GM12872 (cell line): Measurements from ENCODE around the gene ITGA7.

Experiments used
- CTCF ChIP-seq: IDR thresholded peaks from 3 replicates; pipeline ENCODE4 v1.5.1; 2011; ENCODE audit warnings: low read depth, mild to moderate bottlenecking, low read length, moderate library complexity; ENCODE audit not compliant: insufficient read depth

Gene ITGA7

GRCh38 chr12:55744340-55745030 lies 36.8 kb upstream of the ITGA7 start:
- TF ChIP-seq CTCF: no peak

GRCh38 chr12:55743406-55744339 lies 36.0 kb upstream of the ITGA7 start:
- peak; percentile 21; the same call in 2 of the 3 replicates for TF ChIP-seq CTCF

GRCh38 chr12:55742719-55743405 lies 35.2 kb upstream of the ITGA7 start, which contains the start of gene GDF11:
Gene GDF11, plus strand, starts transcription at chr12:55743122. Its CDS starts 195 bp downstream, at chr12:55743317.
- TF ChIP-seq CTCF: no peak

GRCh38 chr12:55741931-55742680 lies 34.4 kb upstream of the ITGA7 start:
- no peak for TF ChIP-seq CTCF

- no peak for TF ChIP-seq CTCF
Observed at GRCh38 chr12:55739025-55739378, 31.3 kb upstream of the ITGA7 start.

- TF ChIP-seq CTCF: peak; percentile 74
Observed at GRCh38 chr12:55738123-55739024, 30.7 kb upstream of the ITGA7 start.
